HUES48 (cell line): ENCODE results near the gene SLC6A19.

Experiments used
- H3K27ac ChIP-seq: one replicate; pipeline ENCODE4 v1.7.0; 2013; ENCODE audit warnings: low read depth, low read length, inconsistent platforms
- H3K27me3 ChIP-seq: 2 replicates; pipeline ENCODE4 v1.6.1; 2013; ENCODE audit warnings: mild to moderate bottlenecking, low read length; ENCODE audit not compliant: control insufficient read depth, insufficient read depth
- H3K36me3 ChIP-seq: 2 replicates; pipeline ENCODE4 v1.6.1; 2013; ENCODE audit warnings: low read length; ENCODE audit not compliant: control insufficient read depth, insufficient read depth
- H3K4me1 ChIP-seq: 2 replicates; pipeline ENCODE4 v1.6.1; 2013; ENCODE audit warnings: mild to moderate bottlenecking, low read length; ENCODE audit not compliant: control insufficient read depth, insufficient read depth
- H3K4me3 ChIP-seq: 2 replicates; pipeline ENCODE4 v1.5.1; 2013; ENCODE audit warnings: mild to moderate bottlenecking, low read depth, low read length
- H3K9ac ChIP-seq: 2 replicates; pipeline ENCODE4 v1.6.1; 2013; ENCODE audit warnings: mild to moderate bottlenecking, low read depth, low read length, moderate library complexity
- H3K9me3 ChIP-seq: 2 replicates; pipeline ENCODE4 v1.6.1; 2013; ENCODE audit warnings: low read length; ENCODE audit not compliant: control insufficient read depth, insufficient read depth

Gene SLC6A19

DNA sequence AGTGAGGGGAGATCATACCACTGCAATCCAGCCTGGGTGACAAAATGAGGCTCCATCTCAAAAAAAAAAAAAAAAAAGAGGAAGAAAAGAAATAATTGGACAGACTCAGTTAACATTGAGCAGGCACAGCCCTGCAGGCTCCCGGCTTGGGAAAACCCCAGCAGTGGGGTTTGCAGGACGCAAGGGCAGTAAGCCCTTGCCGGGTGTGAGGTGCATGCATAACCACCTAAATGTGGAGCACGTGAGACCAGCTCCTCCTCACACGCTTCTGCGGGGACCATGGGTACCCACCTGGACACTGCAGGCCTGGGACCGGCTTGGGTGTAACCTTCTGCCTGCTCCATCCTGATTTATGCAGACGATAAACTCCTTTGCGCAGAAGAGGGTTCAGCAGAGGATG lies 19.0 kb downstream of the SLC6A19 start:
- H3K4me1 ChIP-seq: no peaks in the 10 kb centered on the region
- no peak overlapping the region for H3K9ac ChIP-seq
- no peaks in the 10 kb centered on the region for H3K9me3 ChIP-seq
- H3K27ac ChIP-seq: no peak overlapping the region
- H3K36me3 ChIP-seq: no peaks in the 10 kb centered on the region
- no peaks in the 10 kb centered on the region for H3K27me3 ChIP-seq
- no peak overlapping the region for H3K4me3 ChIP-seq

DNA sequence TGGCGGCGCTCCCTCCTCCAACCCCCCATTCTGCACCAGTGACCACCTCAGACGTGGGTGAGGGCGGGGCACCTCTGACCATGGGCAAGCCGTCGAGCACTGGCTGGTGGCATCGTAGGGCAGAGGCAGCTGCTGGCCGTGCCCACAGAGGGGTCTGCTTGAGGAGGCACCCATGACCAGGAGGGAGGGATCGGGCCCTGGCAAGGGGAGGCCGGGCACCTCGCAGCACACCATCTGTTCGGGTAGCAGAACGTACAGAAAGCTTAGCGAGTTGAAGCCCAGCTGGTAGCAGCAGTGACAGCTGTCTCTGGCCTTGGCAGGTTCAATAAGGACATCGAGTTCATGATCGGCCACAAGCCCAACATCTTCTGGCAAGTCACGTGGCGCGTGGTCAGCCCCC lies 19.4 kb downstream of the SLC6A19 start:
- H3K4me3 ChIP-seq: no peak overlapping the region
- H3K27me3 ChIP-seq: no peaks in the 10 kb centered on the region
- H3K36me3 ChIP-seq: no peaks in the 10 kb centered on the region
- no peaks in the 10 kb centered on the region for H3K4me1 ChIP-seq
- H3K9ac ChIP-seq: no peak overlapping the region
- H3K9me3 ChIP-seq: no peaks in the 10 kb centered on the region
- no peak overlapping the region for H3K27ac ChIP-seq

DNA sequence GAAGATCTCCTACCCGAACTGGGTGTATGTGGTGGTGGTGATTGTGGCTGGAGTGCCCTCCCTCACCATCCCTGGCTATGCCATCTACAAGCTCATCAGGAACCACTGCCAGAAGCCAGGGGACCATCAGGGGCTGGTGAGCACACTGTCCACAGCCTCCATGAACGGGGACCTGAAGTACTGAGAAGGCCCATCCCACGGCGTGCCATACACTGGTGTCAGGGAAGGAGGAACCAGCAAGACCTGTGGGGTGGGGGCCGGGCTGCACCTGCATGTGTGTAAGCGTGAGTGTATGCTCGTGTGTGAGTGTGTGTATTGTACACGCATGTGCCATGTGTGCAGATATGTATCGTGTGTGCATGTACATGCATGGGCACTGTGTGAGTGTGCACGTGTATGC lies 20.3 kb downstream of the SLC6A19 start:
- no peak overlapping the region for H3K27ac ChIP-seq
- no peaks in the 10 kb centered on the region for H3K27me3 ChIP-seq
- H3K9ac ChIP-seq: no peak overlapping the region
- no peaks in the 10 kb centered on the region for H3K36me3 ChIP-seq
- no peaks in the 10 kb centered on the region for H3K4me1 ChIP-seq
- no peak overlapping the region for H3K4me3 ChIP-seq
- no peaks in the 10 kb centered on the region for H3K9me3 ChIP-seq

DNA sequence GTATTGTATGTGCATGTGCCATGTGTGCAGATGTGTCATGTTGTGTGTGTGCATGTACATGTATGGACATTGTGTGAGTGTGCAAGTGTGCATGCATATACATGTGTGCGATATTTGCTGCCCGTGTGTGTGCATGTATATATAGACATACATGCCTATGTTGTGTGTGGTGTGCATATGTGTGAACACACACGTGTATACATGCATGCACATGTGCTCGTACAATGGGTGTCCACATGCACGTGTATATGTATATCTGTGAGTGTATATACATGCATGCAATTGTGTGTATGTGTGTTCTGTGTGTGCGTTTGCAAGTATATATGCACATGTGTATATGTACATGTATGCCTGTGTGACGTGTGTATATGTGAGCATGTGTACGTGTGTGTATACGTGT lies 20.8 kb downstream of the SLC6A19 start:
- Histone ChIP-seq H3K9me3 (no peaks in the 10 kb centered on the region), H3K4me3 (no peak overlapping the region), H3K4me1 (no peaks in the 10 kb centered on the region), H3K36me3 (no peaks in the 10 kb centered on the region), H3K27me3 (no peaks in the 10 kb centered on the region), H3K9ac (no peak overlapping the region), H3K27ac (no peak overlapping the region)

DNA sequence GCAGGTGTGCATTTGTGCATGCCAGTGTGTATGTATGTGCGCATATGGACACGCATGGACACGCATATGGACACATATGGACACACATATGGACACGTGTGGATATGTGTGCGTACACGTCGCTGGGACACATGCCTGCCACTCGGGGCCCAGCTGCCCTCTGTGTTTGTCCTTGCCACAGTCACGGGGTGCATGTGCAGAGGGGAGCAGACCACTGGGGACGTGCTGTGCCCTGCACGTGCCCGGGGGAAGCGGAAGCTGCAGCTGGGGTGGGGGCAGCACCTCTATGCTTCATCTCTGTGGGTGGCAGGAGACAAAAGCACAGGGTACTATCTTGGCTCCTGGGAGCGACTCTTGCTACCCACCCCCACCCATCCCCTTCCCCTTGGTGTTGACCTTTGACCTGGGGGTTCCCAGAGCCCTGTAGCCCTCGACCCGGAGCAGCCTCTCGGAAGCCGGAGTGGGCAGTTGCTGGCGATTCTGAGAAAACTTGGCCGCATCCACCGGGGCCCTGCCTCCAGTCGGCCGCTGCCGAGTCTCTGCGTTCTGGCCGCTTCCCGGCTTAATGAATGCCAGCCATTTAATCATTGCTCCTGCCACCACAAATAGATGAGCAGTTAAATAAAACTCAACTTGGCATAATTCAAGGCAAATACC lies 21.4 kb downstream of the SLC6A19 start:
- Histone ChIP-seq H3K9me3 (no peaks in the 10 kb centered on the region), H3K4me3 (no peak overlapping the region), H3K27me3 (no peaks in the 10 kb centered on the region), H3K36me3 (no peaks in the 10 kb centered on the region), H3K27ac (no peak overlapping the region), H3K4me1 (no peaks in the 10 kb centered on the region), H3K9ac (no peak overlapping the region)

DNA sequence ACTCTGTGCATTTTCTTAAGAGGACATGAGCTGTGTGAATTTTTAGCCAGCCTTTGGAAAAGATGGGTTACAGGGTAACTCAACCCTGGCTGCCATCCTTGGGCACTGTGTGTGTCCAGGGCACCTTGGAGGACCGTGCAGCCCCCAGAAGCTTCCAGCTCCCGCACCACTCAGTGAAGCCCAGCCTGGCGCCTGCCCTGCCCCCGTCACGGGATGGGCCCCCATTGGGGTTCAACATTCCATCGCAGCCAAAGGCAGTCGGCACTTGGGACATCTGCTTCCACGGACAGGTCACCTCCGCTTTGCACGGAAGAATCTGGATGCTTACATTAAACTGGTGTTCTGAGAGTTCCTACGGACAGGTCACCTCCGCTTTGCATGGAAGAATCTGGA lies 21.9 kb downstream of the SLC6A19 start:
- Histone ChIP-seq H3K9me3 (no peaks in the 10 kb centered on the region), H3K9ac (no peak overlapping the region)

DNA sequence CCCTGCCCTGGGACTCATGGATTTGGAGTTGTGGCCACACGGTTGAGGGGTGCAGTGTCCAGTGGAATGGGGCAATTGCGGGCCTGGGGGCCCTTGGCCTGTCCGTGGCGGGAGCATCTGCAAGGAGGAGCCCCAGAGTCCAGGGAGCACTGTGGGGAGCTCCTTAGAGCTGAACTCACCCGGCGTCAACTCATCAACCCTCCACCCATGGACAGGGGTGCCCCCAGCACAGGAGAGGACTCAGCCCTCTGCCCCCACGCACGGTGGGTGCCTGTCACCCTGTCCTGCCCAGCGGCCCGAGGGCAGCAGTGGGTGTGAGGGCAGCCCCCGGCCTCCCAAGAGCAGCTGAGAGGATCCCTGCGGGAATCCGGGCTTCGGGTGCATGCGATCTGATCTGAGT lies 23.2 kb downstream of the SLC6A19 start:
- H3K9ac ChIP-seq: no peak overlapping the region
- H3K27ac ChIP-seq: no peak overlapping the region
- no peaks in the 10 kb centered on the region for H3K27me3 ChIP-seq
- H3K4me1 ChIP-seq: no peaks in the 10 kb centered on the region
- no peaks in the 10 kb centered on the region for H3K36me3 ChIP-seq
- no peak overlapping the region for H3K4me3 ChIP-seq
- H3K9me3 ChIP-seq: no peaks in the 10 kb centered on the region

More for the DNA sequence above, 21.9 kb downstream of the SLC6A19 start:
- no peaks in the 10 kb centered on the region for H3K36me3 ChIP-seq
- no peak overlapping the region for H3K27ac ChIP-seq
- H3K27me3 ChIP-seq: no peaks in the 10 kb centered on the region
- no peak overlapping the region for H3K4me3 ChIP-seq
- no peaks in the 10 kb centered on the region for H3K4me1 ChIP-seq

DNA sequence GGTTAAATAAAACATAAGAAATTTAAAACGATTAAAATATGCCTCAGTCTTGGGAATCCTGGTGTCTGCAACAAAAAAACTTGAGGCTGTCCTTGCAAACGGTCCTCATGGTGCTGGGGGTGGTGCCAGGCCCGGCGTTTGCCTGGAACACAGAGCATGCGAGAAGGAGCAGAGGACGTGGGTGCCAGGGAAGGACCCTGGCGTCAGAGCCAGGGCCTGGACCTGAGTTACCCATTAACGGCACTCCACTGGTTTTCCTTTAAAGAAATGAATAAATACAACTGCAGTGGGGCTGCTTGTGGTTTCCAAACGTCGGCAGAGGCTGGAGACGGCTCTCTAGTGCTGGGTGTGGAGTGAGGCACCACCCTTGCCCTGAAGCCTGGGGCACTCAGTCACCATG lies 23.7 kb downstream of the SLC6A19 start, which contains the start of gene SLC6A18:
Gene SLC6A18, plus strand, starts transcription at position 301 of the 400 bp plus-strand sequence. Its CDS starts 97 bp downstream, at position 398.
- no peaks in the 10 kb centered on the region for H3K27me3 ChIP-seq
- H3K27ac ChIP-seq: no peak within 1 kb of the TSS
- H3K36me3 ChIP-seq: no peaks in the 10 kb centered on the region
- no peak within 1 kb of the TSS for H3K4me3 ChIP-seq
- H3K9ac ChIP-seq: no peak within 1 kb of the TSS
- no peaks in the 10 kb centered on the region for H3K9me3 ChIP-seq
- no peaks in the 10 kb centered on the region for H3K4me1 ChIP-seq

DNA sequence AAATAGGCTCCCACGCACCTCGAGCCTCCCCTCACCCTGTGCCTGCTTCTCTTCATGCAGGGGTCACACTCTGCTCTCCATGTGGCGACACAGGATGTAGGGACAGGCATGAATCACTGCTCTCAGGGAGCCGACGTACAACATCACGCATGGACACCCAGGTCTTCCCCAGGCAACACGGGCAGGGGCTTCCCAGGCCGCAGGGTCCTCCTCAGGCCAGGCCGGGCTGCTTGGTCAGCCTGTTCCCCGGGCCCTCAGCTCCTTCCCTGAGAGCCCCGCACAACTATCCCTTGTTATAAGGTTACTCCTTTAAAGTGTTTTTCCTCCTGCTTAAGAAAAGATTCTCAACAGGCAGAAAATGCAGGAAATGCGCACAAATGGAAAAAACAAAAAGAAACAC lies 24.8 kb downstream of the SLC6A19 start:
- no peaks in the 10 kb centered on the region for H3K9me3 ChIP-seq
- H3K27ac ChIP-seq: no peak overlapping the region
- H3K9ac ChIP-seq: no peak overlapping the region
- no peaks in the 10 kb centered on the region for H3K4me1 ChIP-seq
- H3K36me3 ChIP-seq: no peaks in the 10 kb centered on the region
- no peak overlapping the region for H3K4me3 ChIP-seq
- H3K27me3 ChIP-seq: no peaks in the 10 kb centered on the region

DNA sequence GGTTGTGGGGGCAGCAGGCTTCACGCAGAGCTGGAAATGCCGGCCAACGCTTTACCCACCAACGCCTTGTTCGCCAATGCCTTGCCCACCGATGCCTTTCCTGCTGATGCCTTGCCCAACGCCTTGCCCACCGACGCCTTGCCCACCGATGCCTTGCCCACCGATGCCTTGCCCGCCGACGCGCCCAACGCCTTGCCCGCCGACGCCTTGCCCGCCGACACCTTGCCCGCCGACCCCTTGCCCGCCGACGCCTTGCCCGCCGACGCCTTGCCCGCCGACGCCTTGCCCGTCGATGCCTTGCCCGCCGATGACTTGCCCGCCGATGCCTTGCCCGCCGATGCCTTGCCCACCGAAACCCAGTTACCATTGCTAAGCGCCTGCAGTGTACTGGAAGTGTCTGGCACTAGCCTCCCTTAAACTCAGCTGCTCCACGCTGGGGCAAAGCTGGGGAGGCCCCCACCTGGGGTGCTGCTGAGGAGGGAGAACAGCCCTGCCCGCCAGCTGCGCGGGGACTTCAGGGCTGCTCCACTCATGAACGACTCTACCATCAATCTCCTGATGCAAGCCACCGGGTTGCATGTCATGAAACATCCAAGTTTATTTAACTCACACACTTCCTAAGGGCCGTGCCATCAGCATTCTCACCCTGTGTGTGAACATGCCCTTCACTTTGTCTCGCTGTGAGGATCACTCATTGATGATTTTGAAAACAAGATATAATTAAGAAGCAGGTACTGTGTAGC lies 25.6 kb downstream of the SLC6A19 start:
- Histone ChIP-seq H3K9ac (no peak overlapping the region), H3K27me3 (no peaks in the 10 kb centered on the region), H3K9me3 (no peaks in the 10 kb centered on the region), H3K4me1 (no peaks in the 10 kb centered on the region), H3K4me3 (no peak overlapping the region), H3K36me3 (no peaks in the 10 kb centered on the region), H3K27ac (no peak overlapping the region)

DNA sequence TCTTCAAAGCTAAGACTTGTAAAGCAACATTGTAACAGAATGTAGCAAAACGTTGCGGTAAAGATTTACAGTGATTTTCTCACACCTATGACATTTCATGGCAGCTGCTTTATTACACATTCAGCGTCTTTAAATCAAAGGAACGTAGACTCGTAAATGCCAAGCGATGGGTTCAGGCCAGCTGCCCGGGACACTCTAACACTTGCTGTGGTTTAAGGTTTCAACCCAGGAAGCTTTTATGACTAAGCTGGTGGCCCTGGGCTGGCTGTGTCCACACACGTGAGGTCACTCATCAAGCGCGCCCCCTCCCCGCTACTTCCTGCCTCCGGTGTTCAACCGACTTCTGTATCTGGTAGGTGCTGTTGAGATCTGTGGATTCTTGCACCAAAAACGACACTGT lies 26.3 kb downstream of the SLC6A19 start:
- Histone ChIP-seq H3K9ac (no peak overlapping the region), H3K36me3 (no peaks in the 10 kb centered on the region), H3K4me3 (no peak overlapping the region), H3K27ac (no peak overlapping the region), H3K4me1 (no peaks in the 10 kb centered on the region), H3K9me3 (no peaks in the 10 kb centered on the region), H3K27me3 (no peaks in the 10 kb centered on the region)
